GM13976 (cell line): ENCODE results near the gene TSHZ2.

Experiments
- DNase-seq: peaks from one replicate; pipeline ENCODE4 v3.0.0; 2012; ENCODE audit warnings: low spot score
- in situ Hi-C: fragments of 300-500 bp; cut with MboI; formaldehyde crosslinking; loops from one replicate; pipeline ENCODE4 v1.12.0; 2022; ENCODE audit warnings: low sequenced_read_pairs, mixed read lengths, inconsistent platforms; ENCODE audit not compliant: unreplicated experiment
- TF ChIP-seq, protein P1 (sequence below): IDR thresholded peaks from 2 replicates; pipeline ENCODE4 v1.5.1; 2012; ENCODE audit warnings: borderline replicate concordance, mild to moderate bottlenecking; ENCODE audit not compliant: insufficient read depth; ENCODE audit errors: extremely low read depth, missing control alignments, control extremely low read depth

Gene TSHZ2, protein sequence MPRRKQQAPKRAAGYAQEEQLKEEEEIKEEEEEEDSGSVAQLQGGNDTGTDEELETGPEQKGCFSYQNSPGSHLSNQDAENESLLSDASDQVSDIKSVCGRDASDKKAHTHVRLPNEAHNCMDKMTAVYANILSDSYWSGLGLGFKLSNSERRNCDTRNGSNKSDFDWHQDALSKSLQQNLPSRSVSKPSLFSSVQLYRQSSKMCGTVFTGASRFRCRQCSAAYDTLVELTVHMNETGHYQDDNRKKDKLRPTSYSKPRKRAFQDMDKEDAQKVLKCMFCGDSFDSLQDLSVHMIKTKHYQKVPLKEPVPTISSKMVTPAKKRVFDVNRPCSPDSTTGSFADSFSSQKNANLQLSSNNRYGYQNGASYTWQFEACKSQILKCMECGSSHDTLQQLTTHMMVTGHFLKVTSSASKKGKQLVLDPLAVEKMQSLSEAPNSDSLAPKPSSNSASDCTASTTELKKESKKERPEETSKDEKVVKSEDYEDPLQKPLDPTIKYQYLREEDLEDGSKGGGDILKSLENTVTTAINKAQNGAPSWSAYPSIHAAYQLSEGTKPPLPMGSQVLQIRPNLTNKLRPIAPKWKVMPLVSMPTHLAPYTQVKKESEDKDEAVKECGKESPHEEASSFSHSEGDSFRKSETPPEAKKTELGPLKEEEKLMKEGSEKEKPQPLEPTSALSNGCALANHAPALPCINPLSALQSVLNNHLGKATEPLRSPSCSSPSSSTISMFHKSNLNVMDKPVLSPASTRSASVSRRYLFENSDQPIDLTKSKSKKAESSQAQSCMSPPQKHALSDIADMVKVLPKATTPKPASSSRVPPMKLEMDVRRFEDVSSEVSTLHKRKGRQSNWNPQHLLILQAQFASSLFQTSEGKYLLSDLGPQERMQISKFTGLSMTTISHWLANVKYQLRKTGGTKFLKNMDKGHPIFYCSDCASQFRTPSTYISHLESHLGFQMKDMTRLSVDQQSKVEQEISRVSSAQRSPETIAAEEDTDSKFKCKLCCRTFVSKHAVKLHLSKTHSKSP (N-terminal part only)

DNA sequence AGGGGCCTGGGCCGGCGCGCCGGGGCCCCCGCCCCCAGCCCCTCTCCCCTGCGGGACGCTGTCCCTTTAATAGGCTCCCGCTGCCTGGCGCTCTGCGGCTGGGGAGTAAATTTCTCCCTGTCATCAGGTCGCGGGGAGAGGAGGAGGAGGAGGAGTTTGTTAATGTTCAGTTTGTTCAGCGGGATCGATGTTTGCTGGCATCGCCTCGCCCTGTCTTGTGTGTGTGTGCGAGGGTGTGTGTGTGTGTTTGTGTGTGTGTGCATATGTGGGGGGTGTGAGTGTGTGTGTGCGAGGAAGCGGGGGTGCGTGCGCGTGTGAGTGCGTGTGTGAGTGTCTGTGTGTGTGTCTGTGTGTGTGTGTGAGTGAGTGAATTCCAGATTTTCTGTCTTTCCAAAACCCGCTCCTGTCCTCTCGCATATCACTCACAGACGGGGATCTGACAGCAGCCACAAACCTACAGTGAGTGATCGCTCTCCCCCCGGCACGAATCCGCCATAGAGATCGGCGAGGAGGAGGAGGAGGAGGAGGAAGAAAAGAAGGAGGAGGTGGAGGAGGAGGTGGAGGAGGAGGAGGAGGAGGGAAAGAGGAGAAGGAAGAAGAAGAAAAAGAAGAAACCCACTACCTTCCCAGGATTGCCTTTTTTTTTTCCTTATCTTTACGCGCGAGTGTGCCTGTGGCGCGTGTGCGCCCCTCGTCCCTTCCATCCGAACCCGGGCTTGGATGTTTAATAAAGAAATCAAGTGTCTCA, at the start of gene TSHZ2:
Gene TSHZ2, plus strand, starts transcription at position 169 of the 748 bp plus-strand sequence. CDS start 936 bp downstream, outside the sequence.
- in situ Hi-C loops = no loop called here
- no peak for DNase-seq
- TF ChIP-seq, protein P1, sequence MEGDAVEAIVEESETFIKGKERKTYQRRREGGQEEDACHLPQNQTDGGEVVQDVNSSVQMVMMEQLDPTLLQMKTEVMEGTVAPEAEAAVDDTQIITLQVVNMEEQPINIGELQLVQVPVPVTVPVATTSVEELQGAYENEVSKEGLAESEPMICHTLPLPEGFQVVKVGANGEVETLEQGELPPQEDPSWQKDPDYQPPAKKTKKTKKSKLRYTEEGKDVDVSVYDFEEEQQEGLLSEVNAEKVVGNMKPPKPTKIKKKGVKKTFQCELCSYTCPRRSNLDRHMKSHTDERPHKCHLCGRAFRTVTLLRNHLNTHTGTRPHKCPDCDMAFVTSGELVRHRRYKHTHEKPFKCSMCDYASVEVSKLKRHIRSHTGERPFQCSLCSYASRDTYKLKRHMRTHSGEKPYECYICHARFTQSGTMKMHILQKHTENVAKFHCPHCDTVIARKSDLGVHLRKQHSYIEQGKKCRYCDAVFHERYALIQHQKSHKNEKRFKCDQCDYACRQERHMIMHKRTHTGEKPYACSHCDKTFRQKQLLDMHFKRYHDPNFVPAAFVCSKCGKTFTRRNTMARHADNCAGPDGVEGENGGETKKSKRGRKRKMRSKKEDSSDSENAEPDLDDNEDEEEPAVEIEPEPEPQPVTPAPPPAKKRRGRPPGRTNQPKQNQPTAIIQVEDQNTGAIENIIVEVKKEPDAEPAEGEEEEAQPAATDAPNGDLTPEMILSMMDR = no peak

DNA sequence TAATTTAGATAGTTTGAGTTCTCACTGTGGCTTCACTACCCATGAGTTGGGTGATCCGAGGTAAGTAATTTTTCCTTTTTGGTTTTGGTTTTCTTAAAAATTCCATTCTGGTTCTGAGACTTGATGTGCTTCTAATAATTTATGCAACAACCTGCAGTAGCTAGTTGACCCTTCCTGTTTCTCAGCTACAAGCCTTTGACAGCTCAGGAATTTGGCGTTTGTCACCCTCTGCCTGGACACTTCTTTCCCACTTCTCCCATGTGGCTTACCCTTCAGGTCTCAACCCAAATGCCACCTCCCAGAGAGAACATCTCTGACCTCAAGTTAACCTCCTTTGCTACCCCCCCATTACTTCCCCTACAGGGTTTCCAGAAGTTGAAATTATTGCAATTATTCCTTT, 49.7 kb upstream of the TSHZ2 start:
- in situ Hi-C loops = no loop called here
- TF ChIP-seq, protein P1 = no peak
- DNase-seq = no peak

DNA sequence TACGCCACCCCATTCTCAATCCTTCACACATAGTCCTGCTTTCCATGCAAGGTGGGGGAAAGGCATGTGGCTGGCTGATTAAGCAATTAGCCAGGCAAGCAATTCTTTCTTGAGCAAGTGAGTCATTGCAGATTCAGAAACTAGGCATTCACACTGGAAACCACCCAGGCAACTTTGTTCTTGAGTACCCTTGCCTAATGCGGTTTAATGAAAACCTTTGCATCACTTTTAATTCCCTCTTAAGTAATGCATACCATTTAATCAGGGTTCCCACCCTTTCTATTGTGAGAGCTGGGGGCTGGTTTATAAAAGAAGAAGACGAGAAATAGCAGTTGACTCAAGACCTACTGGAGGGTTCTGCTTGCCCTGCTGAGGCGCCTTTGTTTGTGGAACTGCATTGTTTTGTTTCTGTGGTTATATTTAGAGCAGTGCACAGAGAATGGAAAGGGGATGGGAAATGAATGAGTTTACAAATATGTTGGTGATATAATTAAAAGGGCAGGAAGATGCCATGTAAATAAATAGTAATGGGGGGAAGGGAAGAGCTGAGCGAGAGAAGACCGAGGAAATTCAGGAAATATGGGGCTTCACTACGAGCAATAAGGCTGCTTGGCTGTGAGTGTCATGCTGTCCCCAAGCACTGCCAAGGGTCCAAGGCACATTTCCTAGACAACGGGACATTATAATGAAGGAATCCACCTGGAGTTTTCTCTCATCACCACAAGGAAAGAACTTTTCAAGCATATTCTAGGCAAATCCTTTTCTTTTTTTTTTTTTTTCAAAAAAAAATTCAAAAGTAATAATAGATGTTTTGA, 48.8 kb upstream of the TSHZ2 start:
- TF ChIP-seq, protein P1 = no peak
- no peak for DNase-seq
- in situ Hi-C loops = no loop called here

DNA sequence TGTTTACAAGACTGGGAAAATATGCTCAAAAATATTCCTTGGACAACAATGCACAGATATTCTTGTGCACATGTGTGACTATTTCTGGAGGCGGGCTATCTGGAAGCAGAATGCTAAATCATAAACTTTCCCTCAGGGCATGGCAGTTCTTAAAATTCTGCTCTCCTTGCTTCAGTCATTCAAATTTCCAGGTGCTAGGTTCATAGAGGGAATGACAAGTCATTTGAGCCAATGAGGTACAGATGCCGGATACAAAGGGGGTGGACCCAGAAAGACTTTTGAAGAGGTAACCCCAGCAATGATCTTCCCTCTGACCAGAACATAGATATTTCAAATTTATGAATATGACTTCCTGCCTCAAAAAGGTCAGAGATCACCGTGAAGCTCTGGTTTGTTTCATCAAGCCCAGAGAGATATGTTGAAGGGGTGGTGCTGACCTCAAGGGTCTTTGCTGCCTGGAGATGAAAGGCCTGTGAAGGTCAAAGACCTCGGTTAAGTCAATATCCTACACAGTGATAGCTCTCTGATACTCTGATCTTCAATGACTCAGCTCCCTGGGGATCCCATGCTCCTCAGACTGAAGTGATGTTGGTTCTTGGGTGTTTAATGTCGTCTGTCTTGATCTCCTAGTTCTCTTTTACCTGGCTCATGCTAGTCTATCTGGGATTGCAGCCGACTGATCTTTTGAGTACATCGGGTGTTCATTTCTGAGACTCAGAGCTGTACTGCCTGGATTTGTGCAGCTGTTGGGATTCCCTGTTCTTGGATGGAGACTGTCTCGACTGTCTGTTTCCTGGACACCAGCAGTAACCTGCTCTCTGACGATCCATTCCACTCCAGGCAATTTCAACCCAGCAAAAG, 47.5 kb upstream of the TSHZ2 start:
- in situ Hi-C loops = no loop called here
- DNase-seq = no peak

DNA sequence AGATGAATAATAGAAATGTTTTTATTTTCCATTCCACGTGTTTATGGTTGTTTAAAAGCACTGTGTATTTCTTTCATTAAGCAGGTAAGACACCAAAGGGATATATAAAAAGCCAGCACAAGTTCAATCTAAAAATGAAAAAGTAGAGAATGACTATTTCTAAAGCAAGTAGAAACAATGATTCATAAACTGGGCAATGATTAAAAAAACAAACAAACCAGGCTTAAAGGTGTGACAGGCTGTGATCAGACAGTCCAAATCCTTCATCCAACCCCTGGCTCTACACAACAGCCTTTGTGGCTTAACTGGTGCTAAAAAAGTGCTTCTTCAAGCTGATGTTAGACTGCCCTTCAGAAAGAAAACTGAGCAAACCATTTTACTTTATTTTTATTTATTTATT, 45.7 kb upstream of the TSHZ2 start:
- DNase-seq = no peak

More for the DNA sequence above, 47.5 kb upstream of the TSHZ2 start:
- TF ChIP-seq, protein P1 = no peak

More for the DNA sequence above, 45.7 kb upstream of the TSHZ2 start:
- in situ Hi-C loops = no loop called here
- TF ChIP-seq, protein P1 = no peak
